Ishikawa (cell line): Measurements from ENCODE around the gene KMT2E.

Experiments used
- CREB1 ChIP-seq: IDR thresholded peaks from 2 replicates; pipeline ENCODE4 v1.6.1; 2012; ENCODE audit warnings: low read depth
- EP300 ChIP-seq: IDR thresholded peaks from 2 replicates; pipeline ENCODE4 v1.6.1; 2012; ENCODE audit warnings: borderline replicate concordance
- FOXM1 ChIP-seq: IDR thresholded peaks from 2 replicates; pipeline ENCODE4 v1.6.1; 2012; ENCODE audit warnings: low read depth, borderline replicate concordance
- NFIC ChIP-seq: IDR thresholded peaks from 2 replicates; pipeline ENCODE4 v1.6.1; 2012
- TAF1 ChIP-seq: IDR thresholded peaks from 2 replicates; pipeline ENCODE4 v1.6.1; 2012; ENCODE audit warnings: low read depth, mild to moderate bottlenecking
- TCF12 ChIP-seq: IDR thresholded peaks from 2 replicates; pipeline ENCODE4 v1.6.1; 2012; ENCODE audit warnings: low read depth
- YY1 ChIP-seq: IDR thresholded peaks from 2 replicates; pipeline ENCODE4 v1.6.1; 2012; ENCODE audit warnings: low read depth
- ZBTB7A ChIP-seq: IDR thresholded peaks from 2 replicates; pipeline ENCODE4 v1.6.1; 2012; ENCODE audit warnings: low read depth
- TF ChIP-seq, protein P1 (sequence below): IDR thresholded peaks from 2 replicates; pipeline ENCODE4 v1.6.1; 2012
- TF ChIP-seq, protein P2 (sequence below): IDR thresholded peaks from 2 replicates; pipeline ENCODE4 v1.6.1; 2012; ENCODE audit warnings: low read depth, mild to moderate bottlenecking

DNA sequence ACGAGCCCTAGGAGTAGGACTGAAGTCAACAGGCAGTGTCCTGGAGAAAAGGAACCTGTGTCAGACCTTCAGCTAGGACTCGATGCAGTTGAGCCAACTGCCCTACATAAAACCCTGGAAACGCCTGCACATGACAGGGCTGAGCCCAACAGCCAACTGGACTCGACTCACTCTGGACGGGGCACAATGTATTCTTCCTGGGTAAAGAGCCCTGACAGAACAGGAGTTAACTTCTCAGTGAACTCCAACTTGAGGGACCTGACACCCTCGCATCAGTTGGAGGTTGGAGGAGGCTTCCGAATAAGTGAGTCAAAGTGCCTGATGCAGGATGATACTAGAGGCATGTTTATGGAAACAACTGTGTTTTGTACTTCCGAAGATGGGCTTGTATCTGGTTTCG, 93.5 kb downstream of the KMT2E start:
- TF ChIP-seq TAF1 (no peak), EP300 (no peak), FOXM1 (no peak), YY1 (no peak), ZBTB7A (no peak), NFIC (no peak), TCF12 (no peak), CREB1 (no peak)
- TF ChIP-seq, protein P1, sequence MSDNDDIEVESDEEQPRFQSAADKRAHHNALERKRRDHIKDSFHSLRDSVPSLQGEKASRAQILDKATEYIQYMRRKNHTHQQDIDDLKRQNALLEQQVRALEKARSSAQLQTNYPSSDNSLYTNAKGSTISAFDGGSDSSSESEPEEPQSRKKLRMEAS, result no peak
- TF ChIP-seq, protein P2, sequence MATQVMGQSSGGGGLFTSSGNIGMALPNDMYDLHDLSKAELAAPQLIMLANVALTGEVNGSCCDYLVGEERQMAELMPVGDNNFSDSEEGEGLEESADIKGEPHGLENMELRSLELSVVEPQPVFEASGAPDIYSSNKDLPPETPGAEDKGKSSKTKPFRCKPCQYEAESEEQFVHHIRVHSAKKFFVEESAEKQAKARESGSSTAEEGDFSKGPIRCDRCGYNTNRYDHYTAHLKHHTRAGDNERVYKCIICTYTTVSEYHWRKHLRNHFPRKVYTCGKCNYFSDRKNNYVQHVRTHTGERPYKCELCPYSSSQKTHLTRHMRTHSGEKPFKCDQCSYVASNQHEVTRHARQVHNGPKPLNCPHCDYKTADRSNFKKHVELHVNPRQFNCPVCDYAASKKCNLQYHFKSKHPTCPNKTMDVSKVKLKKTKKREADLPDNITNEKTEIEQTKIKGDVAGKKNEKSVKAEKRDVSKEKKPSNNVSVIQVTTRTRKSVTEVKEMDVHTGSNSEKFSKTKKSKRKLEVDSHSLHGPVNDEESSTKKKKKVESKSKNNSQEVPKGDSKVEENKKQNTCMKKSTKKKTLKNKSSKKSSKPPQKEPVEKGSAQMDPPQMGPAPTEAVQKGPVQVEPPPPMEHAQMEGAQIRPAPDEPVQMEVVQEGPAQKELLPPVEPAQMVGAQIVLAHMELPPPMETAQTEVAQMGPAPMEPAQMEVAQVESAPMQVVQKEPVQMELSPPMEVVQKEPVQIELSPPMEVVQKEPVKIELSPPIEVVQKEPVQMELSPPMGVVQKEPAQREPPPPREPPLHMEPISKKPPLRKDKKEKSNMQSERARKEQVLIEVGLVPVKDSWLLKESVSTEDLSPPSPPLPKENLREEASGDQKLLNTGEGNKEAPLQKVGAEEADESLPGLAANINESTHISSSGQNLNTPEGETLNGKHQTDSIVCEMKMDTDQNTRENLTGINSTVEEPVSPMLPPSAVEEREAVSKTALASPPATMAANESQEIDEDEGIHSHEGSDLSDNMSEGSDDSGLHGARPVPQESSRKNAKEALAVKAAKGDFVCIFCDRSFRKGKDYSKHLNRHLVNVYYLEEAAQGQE, result no peak
